ENCODE data around the gene RAPGEF2. TPM values are rescaled to one million over a fixed set of nuclear protein-coding genes. Genes with fewer than 3 reads are reported as not detected.

RAPGEF2 gene
- total RNA-seq, result 10.8 and 14.2 TPM in 2 replicates

DNA sequence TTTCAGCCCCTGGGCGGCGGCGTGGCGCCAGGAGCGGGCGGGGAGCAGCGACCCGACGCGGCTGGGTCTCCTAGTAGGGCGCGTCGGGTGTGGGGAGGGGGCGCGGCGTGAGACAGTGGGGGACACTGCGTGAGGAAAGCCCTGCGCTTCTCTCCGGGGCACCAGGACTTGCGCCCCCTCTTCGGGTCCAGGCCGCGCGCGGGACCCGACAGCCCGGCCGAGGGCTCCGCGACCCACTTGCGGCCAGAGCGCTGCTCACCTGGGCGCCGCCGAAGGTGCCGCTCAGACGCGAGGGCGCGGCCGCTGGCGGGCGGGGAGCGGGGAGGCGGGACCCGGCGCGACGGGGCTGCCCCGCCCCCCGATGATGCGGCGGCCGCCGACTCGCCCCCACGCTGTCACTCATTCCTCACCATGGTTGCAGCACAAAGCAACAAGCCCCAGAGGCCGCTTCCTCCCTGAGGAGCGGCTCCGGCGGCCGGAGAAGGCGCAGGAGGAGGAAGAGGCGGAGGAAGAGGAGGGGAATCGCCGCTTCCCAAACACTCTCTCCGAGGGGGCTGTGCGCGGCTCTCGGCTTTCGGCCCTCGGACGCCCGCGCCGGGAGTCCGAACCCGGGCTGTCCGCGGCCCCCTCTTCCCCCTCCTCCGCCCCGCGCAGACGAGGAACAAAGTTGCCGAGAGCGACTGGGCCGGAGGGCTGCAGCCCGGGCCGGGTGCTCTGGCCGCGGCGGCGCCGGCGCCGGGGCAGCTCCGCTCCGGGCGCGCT, at the start of gene RAPGEF2:
TSS of gene RAPGEF2 (plus strand) at position 458 of the 762 bp plus-strand sequence. CDS start 1,084 bp downstream, outside the sequence.

Measured in hair follicular keratinocyte (primary cell).